ENCODE data around the gene DOCK1. TPM values are rescaled to one million over a fixed set of nuclear protein-coding genes. Genes with fewer than 3 reads are reported as not detected.

Gene DOCK1
- total RNA-seq, 1 donor from 2014 or later: 72.6 TPM

- Mint-ChIP-seq H3K4me3 (no peak overlapping the region), H3K27me3 (ENCODE audit: insufficient read depth, low read depth) (peaks cover 3% of the 10 kb centered on the region), H3K9me3 (no peaks in the 10 kb centered on the region), H3K36me3 (peaks cover 10% of the 10 kb centered on the region), H3K27ac (no peak overlapping the region), H3K4me1 (peaks cover 7% of the 10 kb centered on the region)
- Histone ChIP-seq H3K79me2 (ENCODE audit: low read depth) (no peaks in the 10 kb centered on the region), H3K4me2 (no peak overlapping the region), H3K9me3 (ENCODE audit: low read depth) (no peaks in the 10 kb centered on the region), H3K27me3 (no peaks in the 10 kb centered on the region), H3K9ac (no peak overlapping the region), H3K4me3 (no peak overlapping the region), H3K4me1 (no peaks in the 10 kb centered on the region), H3F3A (ENCODE audit: low read depth) (no peaks in the 10 kb centered on the region), H3K27ac (no peak overlapping the region), H3K36me3 (peaks cover under 1% of the 10 kb centered on the region), H4K20me1 (ENCODE audit: low read depth) (no peaks in the 10 kb centered on the region), H2AFZ (replicated peaks) (no peak overlapping the region)
- no peak for DNase-seq (ENCODE audit: low spot score)
- TF ChIP-seq EZH2phosphoT487 (IDR thresholded peaks at IDR 0.05) (no peak), CTCF (IDR thresholded peaks at IDR 0.05) (no peak), EZH2 (IDR thresholded peaks at IDR 0.05) (no peak)
Measured at GRCh38 chr10:127088908-127089307, 183.7 kb downstream of the DOCK1 start.

GRCh38 chr10:127089446-127089845 lies 184.2 kb downstream of the DOCK1 start:
- Mint-ChIP-seq H3K4me3 (no peak overlapping the region), H3K27ac (no peak overlapping the region), H3K27me3 (ENCODE audit: insufficient read depth, low read depth) (peaks cover 3% of the 10 kb centered on the region), H3K9me3 (no peaks in the 10 kb centered on the region), H3K4me1 (peaks cover 7% of the 10 kb centered on the region), H3K36me3 (peaks cover 12% of the 10 kb centered on the region)
- TF ChIP-seq EZH2 (IDR thresholded peaks at IDR 0.05): no peak
- TF ChIP-seq EZH2phosphoT487 (IDR thresholded peaks at IDR 0.05): no peak
- TF ChIP-seq CTCF (IDR thresholded peaks at IDR 0.05): no peak
- Histone ChIP-seq H3K27me3 (no peaks in the 10 kb centered on the region), H2AFZ (replicated peaks) (no peak overlapping the region), H3K79me2 (ENCODE audit: low read depth) (no peaks in the 10 kb centered on the region), H3K27ac (no peak overlapping the region), H3K9ac (no peak overlapping the region), H3K9me3 (ENCODE audit: low read depth) (no peaks in the 10 kb centered on the region), H3K36me3 (no peaks in the 10 kb centered on the region), H4K20me1 (ENCODE audit: low read depth) (no peaks in the 10 kb centered on the region), H3K4me3 (no peak overlapping the region), H3K4me1 (no peaks in the 10 kb centered on the region), H3K4me2 (no peak overlapping the region), H3F3A (ENCODE audit: low read depth) (no peaks in the 10 kb centered on the region)
- DNase-seq (ENCODE audit: low spot score): no peak

- H4K20me1 ChIP-seq (ENCODE audit: low read depth): no peaks in the 10 kb centered on the region
- Mint-ChIP-seq H3K4me1 (peaks cover 7% of the 10 kb centered on the region), H3K4me3 (no peak overlapping the region), H3K27ac (no peak overlapping the region), H3K36me3 (peaks cover 12% of the 10 kb centered on the region), H3K27me3 (ENCODE audit: insufficient read depth, low read depth) (peaks cover 3% of the 10 kb centered on the region), H3K9me3 (no peaks in the 10 kb centered on the region)
- no peak overlapping the region for H3K27ac ChIP-seq
- H3K79me2 ChIP-seq (ENCODE audit: low read depth): no peaks in the 10 kb centered on the region
- no peaks in the 10 kb centered on the region for H3K9me3 ChIP-seq (ENCODE audit: low read depth)
- H3K36me3 ChIP-seq: no peaks in the 10 kb centered on the region
- DNase-seq (ENCODE audit: low spot score): no peak
- TF ChIP-seq EZH2 (IDR thresholded peaks at IDR 0.05): no peak
- TF ChIP-seq CTCF (IDR thresholded peaks at IDR 0.05): no peak
- TF ChIP-seq EZH2phosphoT487 (IDR thresholded peaks at IDR 0.05): no peak
- no peak overlapping the region for H2AFZ ChIP-seq (replicated peaks)
- no peak overlapping the region for H3K4me2 ChIP-seq
- H3K9ac ChIP-seq: no peak overlapping the region
- H3K27me3 ChIP-seq: no peaks in the 10 kb centered on the region
- H3F3A ChIP-seq (ENCODE audit: low read depth): no peaks in the 10 kb centered on the region
- no peaks in the 10 kb centered on the region for H3K4me1 ChIP-seq
- H3K4me3 ChIP-seq: no peak overlapping the region
Measured at GRCh38 chr10:127090138-127090537, 184.9 kb downstream of the DOCK1 start.
